Activated naive CD4-positive, alpha-beta T cell treated with anti-CD3 and anti-CD28 coated beads, Interleukin-2, amount 50 U/mL, for 24 hours (primary cell): ENCODE data around the gene CDH24.
"Not testable (repeated sequence)": the region's sequence is repeated elsewhere in the genome, so short reads cannot be mapped to it uniquely, and the experiment has no call there.

Experiments used
- H3K27ac Mint-ChIP-seq: one replicate; pipeline ENCODE4 v1.8.0; 2021; ENCODE audit warnings: mild to moderate bottlenecking, mixed read lengths
- H3K27me3 Mint-ChIP-seq: one replicate; pipeline ENCODE4 v1.8.0; 2021; ENCODE audit warnings: mixed read lengths
- H3K36me3 Mint-ChIP-seq: one replicate; pipeline ENCODE4 v1.8.0; 2021; ENCODE audit warnings: mixed read lengths
- H3K4me1 Mint-ChIP-seq: one replicate; pipeline ENCODE4 v1.8.0; 2021; ENCODE audit warnings: mixed read lengths
- H3K4me3 Mint-ChIP-seq: one replicate; pipeline ENCODE4 v1.8.0; 2021; ENCODE audit warnings: mild to moderate bottlenecking, mixed read lengths
- H3K9me3 Mint-ChIP-seq: one replicate; pipeline ENCODE4 v1.8.0; 2021; ENCODE audit warnings: mixed read lengths

Gene CDH24

DNA sequence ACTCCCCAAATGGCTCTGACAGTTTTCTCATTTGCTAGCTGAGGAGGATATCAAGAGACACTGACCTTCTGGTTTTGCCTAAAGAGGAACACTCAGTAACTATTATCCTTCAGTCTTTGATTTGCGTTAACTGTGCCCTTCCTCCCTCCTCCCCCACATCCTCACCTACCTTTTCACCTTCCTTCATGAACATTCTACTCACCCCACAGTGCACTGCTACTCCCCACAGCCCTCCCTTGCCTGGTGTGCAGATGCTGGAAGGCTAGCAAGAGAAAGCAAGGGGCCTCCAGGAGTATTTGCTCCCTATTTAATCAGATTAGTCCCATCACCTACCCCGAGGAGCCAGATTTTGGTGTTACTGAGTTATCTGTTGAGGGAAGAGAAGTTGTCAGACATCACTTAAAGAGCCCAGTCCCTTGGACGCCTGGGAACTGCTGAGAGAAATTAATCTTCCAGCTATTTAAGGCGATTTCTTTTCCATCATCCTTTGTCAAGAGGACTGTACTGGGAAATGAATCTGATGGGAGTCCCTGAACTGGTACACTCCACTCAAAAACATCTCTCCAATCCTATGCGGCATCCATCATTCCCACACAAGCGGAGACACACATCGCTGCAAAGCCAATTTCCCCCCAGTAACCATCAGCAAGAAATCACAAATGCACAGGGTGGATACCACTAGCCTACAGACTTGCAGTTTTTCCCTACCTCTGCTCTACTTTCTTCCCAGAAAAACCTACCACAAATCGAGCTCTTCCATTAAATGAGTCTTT is 34.1 kb downstream of the CDH24 start:
- Mint-ChIP-seq H3K36me3 (peaks cover 18% of the 10 kb centered on the region), H3K27ac (peak overlapping the region; percentile 78), H3K9me3 (no peaks in the 10 kb centered on the region), H3K4me1 (peaks cover 66% of the 10 kb centered on the region), H3K4me3 (peak overlapping the region; percentile 40), H3K27me3 (no peaks in the 10 kb centered on the region)

DNA sequence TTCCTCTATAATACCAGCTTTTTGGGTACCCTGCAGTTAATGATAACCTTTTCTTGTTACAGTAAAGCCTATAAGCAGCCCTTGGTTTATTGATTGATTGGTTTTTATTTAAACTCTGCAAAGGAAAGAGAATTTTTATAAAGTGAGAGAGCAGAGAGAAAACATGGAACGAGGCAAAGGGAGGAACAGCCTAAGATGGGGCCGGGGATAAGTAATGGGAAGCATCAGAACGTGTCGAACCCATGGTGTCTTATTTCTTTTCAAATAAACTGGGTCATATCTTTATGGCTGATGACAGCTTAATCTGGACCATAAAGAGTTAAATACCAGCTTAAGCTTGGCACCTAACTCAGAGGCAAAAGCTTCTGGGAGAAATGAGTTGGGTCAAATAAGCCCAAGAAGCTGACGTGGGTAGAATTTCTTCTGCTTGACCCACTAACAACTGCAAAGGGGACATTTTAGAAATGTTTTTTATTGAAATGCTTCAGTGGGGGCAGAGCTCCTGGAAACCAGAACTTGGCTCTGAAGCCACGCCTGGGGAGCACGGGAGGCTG is 35.4 kb downstream of the CDH24 start:
- Mint-ChIP-seq H3K27me3 (no peaks in the 10 kb centered on the region), H3K4me1 (peaks cover 61% of the 10 kb centered on the region), H3K36me3 (peaks cover 16% of the 10 kb centered on the region), H3K27ac (peak overlapping the region; percentile 87), H3K4me3 (peak overlapping the region; percentile 89), H3K9me3 (no peaks in the 10 kb centered on the region)

DNA sequence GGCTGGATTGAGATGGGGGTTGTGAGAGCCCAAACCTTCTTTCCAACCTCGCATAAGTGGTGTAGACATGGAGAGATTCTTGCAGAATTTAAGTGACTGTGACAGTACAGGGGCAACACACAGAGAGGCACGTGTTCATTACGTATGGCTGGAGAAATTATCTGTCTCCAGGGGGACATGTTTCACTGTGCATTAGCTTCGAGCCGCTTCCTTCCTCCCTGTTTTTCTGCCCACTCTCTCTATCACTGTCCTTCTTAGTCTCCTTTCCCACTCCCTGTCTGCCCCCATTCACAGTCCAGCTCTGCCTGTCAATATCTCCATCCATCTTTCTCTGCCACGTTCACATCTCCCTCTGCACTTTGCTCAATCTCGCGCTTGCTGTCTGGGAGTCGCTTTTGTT is 35.9 kb downstream of the CDH24 start:
- Mint-ChIP-seq H3K4me3 (peak overlapping the region; percentile 89), H3K27ac (peak overlapping the region; percentile 87), H3K4me1 (peaks cover 61% of the 10 kb centered on the region), H3K27me3 (no peaks in the 10 kb centered on the region), H3K9me3 (no peaks in the 10 kb centered on the region), H3K36me3 (peaks cover 16% of the 10 kb centered on the region)

DNA sequence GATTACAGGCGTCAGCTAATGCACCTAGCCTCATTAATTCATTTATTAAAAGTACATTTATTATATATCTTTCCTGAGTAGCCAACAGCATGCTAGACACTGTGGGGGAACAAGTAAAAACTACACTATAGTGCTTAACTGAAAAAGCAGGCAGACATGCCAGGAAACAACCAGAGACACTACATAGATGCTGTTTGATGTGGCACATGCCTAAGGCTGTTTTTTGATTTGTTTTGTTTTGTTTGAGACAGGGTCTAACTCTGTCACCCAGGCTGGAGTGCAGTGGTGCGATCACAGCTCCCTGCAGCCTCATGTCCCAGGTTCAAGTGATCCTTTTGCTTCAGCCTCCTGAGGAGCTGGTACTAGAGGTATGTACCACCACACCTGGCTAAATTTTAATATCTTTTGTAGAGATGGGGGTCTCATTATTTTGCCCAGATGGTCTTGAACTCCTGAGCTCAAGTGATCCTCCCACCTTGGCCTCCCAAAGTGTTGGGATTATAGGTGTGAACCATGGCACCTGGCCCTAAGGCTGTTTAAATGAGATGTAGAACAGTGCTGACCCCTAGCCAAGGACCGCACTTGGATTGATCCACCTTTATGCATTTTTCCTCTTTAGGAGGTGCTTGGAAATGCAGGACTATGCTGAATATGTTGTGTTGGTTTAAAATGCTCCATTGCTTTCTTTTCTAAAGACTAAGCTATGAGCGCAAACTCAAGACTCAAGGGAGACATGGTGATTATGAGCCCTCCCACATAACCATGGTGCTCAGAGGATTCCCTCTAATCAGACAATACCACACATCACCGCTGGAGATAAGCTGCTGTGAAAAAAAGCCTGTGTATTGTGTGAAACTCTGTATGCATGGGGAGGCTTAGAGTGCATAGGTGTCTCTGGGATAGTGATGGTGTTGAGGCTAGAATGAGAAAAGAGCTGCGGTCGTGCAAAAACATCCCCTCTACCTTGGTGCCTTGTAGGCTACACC is 36.9 kb downstream of the CDH24 start:
- peak overlapping the region; percentile 89 for H3K4me3 Mint-ChIP-seq
- H3K36me3 Mint-ChIP-seq, result peaks cover 12% of the 10 kb centered on the region
- peaks cover 59% of the 10 kb centered on the region for H3K4me1 Mint-ChIP-seq

DNA sequence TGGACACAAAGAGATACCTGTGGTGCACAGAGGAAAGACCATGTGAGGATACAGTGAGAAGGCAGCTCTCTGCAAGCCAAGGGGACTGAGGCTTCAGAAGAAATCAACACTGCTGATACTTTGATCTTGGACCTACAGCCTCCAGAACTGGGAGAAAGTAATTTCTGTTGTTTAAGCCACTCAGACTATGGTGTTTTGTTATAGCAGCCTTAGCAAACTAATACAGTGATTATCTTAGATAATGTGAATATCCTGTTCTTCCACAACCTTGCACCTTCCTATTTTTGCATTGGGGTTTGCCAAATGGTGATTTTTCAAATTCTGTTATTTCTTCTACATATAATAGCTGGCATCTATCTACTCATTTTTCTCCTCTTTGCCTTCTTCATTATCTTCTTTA is 39.2 kb downstream of the CDH24 start:
- Mint-ChIP-seq H3K4me1 (peaks cover 38% of the 10 kb centered on the region), H3K4me3 (no peak overlapping the region), H3K27me3 (no peaks in the 10 kb centered on the region), H3K9me3 (no peaks in the 10 kb centered on the region), H3K36me3 (peaks cover 2% of the 10 kb centered on the region), H3K27ac (no peak overlapping the region)

More for the DNA sequence above, 36.9 kb downstream of the CDH24 start:
- Mint-ChIP-seq H3K27ac (peak overlapping the region; percentile 68), H3K9me3 (no peaks in the 10 kb centered on the region), H3K27me3 (no peaks in the 10 kb centered on the region)

DNA sequence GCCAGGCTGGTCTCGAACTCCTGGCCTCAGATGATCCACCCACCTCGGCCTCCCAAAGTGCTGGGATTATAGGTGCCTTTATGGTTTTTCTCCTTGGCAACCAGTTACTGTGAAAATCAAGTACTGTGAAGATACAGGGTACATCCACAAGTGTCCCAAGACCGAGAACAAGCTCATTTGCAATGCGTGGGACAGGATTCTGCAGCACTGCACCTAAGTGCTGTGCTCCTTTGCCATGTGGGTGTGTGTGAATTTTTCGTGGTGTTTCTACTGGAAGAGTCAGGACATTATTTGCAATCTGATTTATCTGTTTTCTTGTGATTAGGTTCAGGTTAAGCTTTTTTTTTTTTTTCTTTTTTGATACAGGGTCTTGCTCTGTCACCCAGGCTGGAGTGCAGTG is 40.2 kb downstream of the CDH24 start:
- Mint-ChIP-seq H3K4me1 (peaks cover 28% of the 10 kb centered on the region), H3K9me3 (no peaks in the 10 kb centered on the region), H3K36me3 (peaks cover 2% of the 10 kb centered on the region), H3K4me3 (no peak overlapping the region), H3K27ac (no peak overlapping the region), H3K27me3 (no peaks in the 10 kb centered on the region)

DNA sequence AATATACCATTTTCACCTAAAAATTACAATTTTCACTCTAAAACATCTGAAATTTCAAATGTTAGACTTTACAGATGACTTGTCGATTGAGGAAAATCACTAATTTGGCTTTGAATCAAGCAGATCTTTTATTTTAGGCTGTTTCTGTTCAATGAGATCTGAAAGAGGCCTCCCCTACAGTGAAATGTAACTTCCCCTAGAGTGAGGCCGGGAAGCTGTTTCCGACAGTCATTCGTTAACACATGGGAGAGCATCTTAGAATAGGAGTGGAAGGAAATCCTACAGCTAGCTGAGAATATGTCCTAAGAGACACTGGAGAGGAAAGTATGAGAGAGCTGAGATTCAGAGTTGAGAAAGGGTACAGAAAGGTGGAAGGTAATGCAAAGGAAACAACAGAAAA is 41.7 kb downstream of the CDH24 start:
- Mint-ChIP-seq H3K9me3 (no peaks in the 10 kb centered on the region), H3K27ac (peak overlapping the region; percentile 92), H3K36me3 (no peaks in the 10 kb centered on the region), H3K4me3 (peak overlapping the region; percentile 77), H3K4me1 (peaks cover 18% of the 10 kb centered on the region), H3K27me3 (no peaks in the 10 kb centered on the region)

DNA sequence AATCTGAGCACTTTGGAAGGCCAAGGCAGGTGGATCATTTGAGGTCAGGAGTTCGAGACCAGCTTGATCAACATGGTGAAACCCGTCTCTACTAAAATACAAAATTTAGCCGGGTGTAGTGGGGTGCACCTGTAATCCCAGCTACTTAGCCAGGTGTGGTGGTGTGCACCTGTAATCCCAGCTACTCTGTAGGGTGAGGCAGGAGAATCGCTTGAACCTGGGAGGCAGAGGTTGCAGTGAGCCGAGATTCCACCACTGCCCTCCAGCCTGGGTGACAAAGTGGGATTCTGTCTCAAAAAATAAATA is 43.6 kb downstream of the CDH24 start:
- H3K27me3 Mint-ChIP-seq, H3K9me3 Mint-ChIP-seq, H3K36me3 Mint-ChIP-seq, H3K27ac Mint-ChIP-seq, H3K4me3 Mint-ChIP-seq: not testable (repeated sequence)
- H3K4me1 Mint-ChIP-seq, result peaks cover 29% of the 10 kb centered on the region

DNA sequence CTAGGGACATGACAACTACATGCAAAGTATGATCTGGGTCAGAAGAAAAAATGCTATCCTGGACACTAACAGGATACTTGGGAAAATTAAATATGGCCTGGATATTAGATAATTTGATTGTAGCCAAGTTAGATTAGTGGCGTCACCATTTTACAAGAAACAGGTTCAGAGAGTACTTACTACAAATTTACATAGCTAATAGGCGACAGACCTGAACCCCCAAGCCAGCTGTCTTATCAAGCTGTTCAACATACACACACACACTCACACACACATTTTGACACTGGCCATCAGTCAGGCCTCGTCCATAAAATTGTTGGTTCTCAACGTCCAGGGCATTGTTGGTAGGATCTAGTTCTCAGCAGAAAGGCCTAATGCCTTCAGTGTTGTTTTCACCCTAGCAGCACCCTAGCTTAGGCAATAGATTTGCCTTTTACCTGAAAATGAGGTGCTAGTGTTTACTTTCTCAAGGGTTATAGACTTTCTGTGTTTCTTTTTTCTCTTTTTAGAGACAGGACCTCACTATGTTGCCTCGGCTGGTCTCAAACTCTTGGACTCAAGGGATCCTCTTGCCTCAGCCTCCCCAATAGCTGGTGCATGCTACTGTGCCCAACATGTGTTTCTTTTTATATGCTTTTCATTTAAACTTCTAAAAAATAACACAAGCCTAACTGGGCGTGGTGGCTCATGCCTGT is 44.1 kb downstream of the CDH24 start:
- Mint-ChIP-seq H3K9me3 (no peaks in the 10 kb centered on the region), H3K4me1 (peaks cover 34% of the 10 kb centered on the region), H3K27ac (no peak overlapping the region), H3K27me3 (no peaks in the 10 kb centered on the region), H3K36me3 (no peaks in the 10 kb centered on the region), H3K4me3 (no peak overlapping the region)

DNA sequence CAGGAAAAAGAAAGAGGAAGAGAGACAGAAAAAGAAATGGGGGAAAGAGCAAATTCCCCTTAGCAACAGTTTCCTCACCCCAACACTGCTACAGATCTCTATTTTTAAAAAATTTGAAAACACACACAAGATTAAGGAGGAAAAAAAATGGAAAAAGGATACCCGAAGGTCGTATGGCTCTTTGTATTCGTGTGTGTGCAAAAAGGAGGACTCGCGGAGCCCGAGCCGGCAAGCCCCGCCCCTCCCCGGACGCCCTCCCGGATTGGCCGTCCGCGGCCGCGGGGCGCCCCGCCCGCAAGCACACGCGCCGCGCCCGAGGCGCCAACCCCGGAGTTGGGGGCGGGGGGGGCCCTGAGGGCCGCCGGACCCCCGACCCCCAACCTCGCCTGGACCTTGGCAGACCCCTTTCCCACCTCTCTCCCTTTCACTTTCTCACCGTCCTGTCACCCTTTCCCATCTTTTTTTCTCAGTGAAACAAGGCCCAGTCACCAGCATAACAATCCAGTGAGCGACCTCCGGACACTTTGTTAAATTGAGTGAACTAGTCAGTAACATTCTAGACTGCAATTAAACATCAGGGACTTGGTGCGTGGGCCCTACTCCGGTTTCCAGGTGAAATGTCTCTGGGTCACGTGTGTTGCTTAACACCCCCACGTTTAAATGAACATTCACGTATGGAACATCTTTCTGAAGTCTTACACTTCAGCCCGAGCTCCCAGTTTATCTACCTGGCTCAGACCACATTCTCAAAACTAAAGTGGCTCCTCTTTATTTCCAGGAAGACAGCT is 47.2 kb downstream of the CDH24 start, which contains the start of gene C14orf93:
Gene C14orf93, minus strand, starts transcription at position 205 of the 788 bp plus-strand sequence. CDS start 11,120 bp downstream, outside the sequence.
- Mint-ChIP-seq H3K4me1 (peaks cover 52% of the 10 kb centered on the region), H3K27ac (peak within 1 kb of the TSS; percentile 98), H3K36me3 (no peaks in the 10 kb centered on the region), H3K4me3 (peak within 1 kb of the TSS; percentile 93), H3K9me3 (no peaks in the 10 kb centered on the region), H3K27me3 (no peaks in the 10 kb centered on the region)

DNA sequence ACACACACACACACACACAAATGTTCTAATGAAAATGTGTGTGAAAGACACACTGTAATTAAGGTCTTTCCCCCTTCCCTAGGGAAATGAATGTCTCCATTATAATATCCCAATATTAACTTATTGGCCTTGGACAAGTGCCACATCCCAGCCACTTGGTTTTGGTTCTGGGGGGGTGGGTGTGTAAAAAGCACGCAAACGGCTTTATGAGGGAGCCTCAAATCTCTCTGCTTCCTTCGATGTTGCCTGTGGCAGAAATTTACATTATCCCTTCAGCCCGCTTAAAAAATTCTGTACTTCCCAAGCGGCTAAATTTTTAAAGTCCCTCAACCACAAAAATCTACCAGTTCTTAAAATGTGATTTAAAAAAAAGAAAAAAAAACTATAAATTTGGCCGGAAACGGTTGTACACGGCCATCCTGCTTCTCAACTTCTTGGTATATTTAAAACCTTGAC is 47.8 kb downstream of the CDH24 start:
- Mint-ChIP-seq H3K4me1 (peaks cover 56% of the 10 kb centered on the region), H3K36me3 (no peaks in the 10 kb centered on the region), H3K27ac (peak overlapping the region; percentile 98), H3K27me3 (no peaks in the 10 kb centered on the region), H3K9me3 (no peaks in the 10 kb centered on the region), H3K4me3 (peak overlapping the region; percentile 93)

DNA sequence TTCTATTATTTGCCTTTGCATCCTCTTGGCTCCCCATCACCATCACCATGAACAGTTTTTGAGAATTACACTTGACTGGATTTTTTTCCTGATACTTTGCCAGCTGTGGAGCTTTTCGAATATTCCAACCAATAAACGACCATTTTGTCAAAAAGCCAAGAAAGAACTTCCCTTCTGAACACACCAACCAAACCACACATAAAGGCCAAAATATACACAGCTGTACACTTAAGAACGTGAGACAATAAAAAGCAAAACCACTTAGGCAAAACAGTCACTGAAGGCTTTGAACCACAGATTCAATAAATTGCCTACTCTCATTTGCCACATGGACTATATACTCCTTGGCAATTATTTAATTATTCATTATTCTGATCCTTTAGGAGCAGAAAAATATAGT is 48.5 kb downstream of the CDH24 start:
- Mint-ChIP-seq H3K4me1 (peaks cover 56% of the 10 kb centered on the region), H3K27me3 (no peaks in the 10 kb centered on the region)

DNA sequence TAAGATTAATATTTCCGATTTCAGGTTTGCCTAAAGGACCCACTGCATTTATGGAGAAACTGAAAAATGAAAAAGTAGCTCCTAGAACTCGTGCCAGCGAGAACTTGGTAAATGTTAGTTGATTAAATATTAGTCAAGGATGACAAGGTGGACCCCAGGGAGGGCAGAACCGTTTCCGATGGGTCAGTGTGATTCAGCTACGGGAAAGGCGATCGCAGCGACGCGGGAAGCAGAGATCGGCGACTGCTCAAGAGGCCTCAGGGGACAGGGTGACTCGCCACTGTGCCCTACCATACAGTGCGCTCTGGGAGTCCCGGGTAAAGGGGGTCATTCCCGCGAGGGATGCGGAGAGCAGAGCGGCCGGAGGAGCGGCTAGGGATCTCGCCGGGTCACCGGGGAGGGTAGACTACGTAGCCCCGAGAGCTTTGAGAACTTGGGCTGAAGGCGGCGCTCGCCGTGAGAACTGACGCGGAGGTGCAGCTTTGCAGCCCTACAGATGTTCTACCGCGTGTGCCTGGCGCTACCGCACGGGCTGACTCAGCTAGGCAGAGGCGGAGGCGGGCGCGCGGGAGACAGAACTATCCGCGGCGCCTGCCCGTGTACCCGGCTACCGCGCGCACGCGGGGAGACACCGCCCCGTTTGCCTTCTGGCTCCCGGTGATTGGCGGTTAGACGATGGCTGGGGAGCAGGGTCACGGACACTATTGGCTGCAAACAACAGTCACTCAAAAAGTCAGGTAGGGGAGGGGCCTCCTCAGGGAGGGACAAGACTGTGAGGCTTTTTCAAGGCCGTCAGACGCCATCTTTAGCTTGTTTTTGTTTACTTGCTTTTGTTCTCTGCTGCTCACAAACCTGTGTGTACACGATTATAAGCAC is 50.5 kb downstream of the CDH24 start:
- Mint-ChIP-seq H3K4me1 (peaks cover 56% of the 10 kb centered on the region), H3K36me3 (no peaks in the 10 kb centered on the region), H3K27ac (peak overlapping the region; percentile 99), H3K27me3 (no peaks in the 10 kb centered on the region), H3K4me3 (peak overlapping the region; percentile 98), H3K9me3 (no peaks in the 10 kb centered on the region)

More for the DNA sequence above, 48.5 kb downstream of the CDH24 start:
- H3K36me3 Mint-ChIP-seq, result no peaks in the 10 kb centered on the region
- no peaks in the 10 kb centered on the region for H3K9me3 Mint-ChIP-seq
- H3K27ac Mint-ChIP-seq, result peak overlapping the region; percentile 48
- H3K4me3 Mint-ChIP-seq, result peak overlapping the region; percentile 93

DNA sequence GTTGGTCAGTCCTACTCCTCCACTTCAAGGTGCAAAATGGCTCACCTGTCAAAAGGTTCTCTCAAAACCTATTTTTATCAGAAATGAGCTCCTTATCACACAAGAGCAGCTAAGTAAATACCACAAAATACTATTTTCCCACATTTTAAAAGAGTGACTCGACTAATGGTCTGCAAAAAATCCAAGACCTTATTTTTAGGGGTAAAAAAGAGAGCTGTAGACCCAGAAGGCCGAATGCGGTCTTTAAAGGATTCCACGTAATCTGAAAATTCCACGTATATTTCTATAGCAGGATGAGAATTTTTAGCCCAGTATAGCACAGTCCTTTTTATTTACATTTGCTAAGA is 51.2 kb downstream of the CDH24 start:
- Mint-ChIP-seq H3K27me3 (no peaks in the 10 kb centered on the region), H3K9me3 (no peaks in the 10 kb centered on the region), H3K4me3 (peak overlapping the region; percentile 98), H3K36me3 (no peaks in the 10 kb centered on the region), H3K4me1 (peaks cover 52% of the 10 kb centered on the region), H3K27ac (peak overlapping the region; percentile 99)
